CD1c-positive myeloid dendritic cell (primary cell): ENCODE measurements around the gene MMP8.
"Not testable (repeated sequence)": the region's sequence is repeated elsewhere in the genome, so short reads cannot be mapped to it uniquely, and the experiment has no call there.

ENCODE experiments used
- DNase-seq: peaks from one replicate; pipeline ENCODE4 v3.0.0-alpha.2; 2016; ENCODE audit errors: extremely low spot score

MMP8 gene, protein sequence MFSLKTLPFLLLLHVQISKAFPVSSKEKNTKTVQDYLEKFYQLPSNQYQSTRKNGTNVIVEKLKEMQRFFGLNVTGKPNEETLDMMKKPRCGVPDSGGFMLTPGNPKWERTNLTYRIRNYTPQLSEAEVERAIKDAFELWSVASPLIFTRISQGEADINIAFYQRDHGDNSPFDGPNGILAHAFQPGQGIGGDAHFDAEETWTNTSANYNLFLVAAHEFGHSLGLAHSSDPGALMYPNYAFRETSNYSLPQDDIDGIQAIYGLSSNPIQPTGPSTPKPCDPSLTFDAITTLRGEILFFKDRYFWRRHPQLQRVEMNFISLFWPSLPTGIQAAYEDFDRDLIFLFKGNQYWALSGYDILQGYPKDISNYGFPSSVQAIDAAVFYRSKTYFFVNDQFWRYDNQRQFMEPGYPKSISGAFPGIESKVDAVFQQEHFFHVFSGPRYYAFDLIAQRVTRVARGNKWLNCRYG

DNA sequence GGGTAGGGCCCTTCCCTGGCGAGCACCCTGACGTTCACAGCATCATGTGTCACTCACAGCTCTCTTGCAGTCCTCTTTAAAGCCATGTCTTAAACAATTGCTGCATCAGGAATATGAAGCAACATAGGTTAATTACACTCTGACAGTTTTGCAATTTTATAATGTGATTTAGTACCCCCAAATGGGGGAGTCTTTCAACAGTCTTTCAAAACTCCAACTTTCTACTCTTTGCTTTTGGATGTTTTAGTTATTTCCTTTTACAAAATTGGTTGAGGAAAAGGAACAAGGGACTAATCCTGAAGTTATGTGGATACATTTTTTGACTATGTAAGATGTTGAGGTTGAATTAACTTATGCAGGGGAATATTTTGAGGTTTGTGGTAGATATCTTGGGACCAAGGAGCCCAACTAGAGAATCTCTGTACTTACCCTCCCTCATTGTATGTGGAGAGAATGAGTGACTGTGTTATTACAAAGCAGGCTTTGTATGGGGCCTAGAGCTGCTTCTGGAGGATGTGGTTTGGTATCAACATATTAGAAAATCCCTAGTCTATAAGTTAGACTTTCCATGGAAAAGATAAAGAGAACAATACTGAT lies at the start of gene MMP8:
Gene MMP8, minus strand, starts transcription at position 51 of the 597 bp plus-strand sequence. CDS start 99 bp downstream, outside the sequence.
- no peak for DNase-seq

DNA sequence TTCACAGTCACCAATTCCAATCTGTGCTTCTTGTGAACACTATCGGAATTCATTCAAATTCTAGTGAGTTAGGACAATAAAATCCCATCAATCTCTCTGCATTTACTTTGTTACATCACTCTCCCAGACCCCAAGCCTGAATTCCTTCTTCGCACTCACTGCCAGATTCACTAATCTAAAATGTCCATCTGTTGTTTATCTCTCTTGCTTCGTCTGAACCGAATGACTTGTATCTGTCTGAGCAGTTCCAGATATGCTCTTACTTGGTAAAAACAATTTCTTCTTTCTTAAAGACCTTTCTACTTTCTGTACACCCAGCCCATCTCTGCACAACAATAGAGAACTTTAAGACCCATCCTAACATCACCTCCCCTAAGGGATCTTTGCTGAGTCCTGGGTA lies 48.6 kb upstream of the MMP8 start:
- no peak for DNase-seq

DNA sequence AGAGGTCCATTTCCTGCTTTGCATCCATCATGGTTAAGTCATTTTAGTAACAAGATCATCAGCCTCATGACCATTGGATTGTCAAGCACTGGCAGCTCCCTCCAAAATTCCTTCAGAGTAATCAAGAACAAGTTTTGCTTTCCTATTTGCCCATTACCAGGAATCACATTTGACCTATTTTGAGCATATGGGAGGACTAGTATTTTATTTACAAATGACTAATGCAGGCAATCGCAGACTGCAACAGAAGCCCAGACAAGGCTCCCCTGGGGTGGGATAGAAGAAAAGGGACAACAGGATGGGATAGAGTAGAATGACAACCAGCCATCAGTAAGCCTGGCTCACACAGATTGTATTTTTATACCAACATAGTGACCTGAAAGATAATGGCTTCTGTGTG lies 46.6 kb upstream of the MMP8 start:
- DNase-seq = no peak

DNA sequence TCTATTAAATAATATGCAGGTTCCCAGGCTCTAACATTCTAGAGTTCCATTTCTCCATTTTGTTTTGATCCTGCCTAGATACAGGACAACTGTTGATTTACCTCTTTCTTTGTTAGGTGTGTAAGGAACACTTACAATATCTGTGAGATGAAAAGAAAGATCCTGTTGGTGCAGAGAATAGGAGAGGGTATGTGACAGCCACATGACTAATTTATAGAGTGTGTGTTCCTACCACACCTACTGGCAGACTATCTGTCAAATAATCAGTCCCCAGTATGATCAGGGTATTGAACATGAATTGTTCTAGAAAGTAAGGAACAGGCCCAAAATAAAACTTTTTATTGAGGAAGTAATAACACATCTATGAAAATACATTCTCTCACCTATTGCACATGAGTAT lies 45.4 kb upstream of the MMP8 start:
- DNase-seq = no peak

DNA sequence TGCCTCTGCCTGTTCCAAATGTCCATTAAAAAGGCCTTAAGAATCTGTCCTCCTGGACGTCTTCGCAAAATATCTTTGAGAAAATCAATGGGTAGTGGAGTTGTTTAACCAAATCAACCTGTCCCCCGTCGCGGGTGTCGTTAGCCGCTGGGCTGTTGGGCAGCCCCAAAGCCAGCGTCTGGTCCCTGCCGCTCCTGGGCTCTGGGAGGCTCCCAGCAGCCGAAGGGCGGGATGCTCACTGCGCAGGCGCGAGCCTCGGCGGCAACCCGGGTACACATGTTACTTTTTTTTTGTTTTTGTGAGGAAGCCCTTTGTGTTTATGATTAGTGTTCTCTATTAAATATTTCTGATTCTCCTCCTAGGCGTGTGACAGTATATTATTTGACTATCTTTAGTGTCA lies 43.0 kb upstream of the MMP8 start:
- no peak for DNase-seq

DNA sequence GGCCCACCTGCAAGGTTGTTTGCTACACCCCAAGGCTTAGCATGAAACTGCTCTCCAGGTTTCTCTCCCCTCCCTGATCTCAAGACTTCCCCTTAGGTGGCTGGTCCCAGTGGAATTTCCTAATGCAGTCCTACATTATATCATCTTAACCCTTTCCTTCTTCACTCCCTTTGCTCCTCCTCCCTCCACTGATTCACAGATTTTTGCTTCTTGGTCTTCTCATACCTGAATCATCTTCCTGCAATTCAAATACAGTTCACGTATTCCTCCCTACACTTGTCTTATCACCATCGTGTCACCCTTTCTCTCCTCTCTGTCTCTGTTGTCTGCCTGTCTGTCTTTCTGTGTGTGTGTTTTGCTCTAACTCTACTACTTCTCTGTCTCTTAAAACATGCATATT lies 38.7 kb upstream of the MMP8 start:
- no peak for DNase-seq

DNA sequence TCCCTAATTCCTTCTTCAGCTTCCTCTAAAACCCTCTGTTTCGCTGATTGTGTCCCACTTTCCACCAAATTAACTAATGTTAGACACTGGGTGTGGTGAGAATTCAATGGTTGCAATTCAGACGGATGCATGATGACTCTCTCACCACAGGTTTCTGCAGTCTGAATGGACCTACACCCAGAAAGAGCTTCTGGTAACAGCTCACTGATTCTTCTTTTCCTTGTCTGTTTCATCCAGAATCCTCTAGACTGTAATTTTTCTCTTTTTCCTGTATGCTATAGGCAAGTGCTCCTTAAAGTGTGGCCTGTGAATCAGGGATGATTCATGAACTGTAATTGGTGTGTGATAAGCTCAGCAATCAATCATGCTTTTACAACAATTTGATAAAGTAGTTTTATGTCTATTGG lies 37.6 kb upstream of the MMP8 start:
- peak; percentile 56 for DNase-seq

DNA sequence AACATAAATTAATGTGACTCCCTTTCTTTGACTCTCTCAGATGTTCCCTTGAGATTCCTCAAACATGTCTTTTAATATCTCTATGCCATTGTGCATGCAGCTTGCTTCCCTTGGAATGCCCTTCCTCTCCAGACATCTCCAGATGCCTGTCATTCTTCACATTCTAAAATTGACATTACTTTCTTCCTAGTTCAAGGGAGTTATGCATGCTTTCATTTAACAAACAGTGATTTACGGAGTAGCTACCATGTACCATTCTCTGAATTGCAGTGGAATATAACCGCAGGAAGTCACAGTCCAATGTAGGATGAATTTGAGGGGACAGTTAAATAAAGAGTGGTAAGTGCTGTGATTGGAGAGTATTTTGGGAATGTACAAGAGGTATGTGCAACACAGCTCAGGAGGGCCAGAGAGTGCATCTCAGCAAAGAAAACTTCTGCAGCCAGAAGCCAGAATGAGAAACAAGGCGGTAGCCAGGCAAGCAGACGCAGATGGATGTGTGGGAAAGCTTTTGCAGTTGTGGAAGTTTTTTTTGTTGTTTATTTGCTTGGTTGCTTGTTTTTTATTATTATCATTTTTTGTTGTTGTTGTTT lies 37.0 kb upstream of the MMP8 start:
- DNase-seq = no peak

DNA sequence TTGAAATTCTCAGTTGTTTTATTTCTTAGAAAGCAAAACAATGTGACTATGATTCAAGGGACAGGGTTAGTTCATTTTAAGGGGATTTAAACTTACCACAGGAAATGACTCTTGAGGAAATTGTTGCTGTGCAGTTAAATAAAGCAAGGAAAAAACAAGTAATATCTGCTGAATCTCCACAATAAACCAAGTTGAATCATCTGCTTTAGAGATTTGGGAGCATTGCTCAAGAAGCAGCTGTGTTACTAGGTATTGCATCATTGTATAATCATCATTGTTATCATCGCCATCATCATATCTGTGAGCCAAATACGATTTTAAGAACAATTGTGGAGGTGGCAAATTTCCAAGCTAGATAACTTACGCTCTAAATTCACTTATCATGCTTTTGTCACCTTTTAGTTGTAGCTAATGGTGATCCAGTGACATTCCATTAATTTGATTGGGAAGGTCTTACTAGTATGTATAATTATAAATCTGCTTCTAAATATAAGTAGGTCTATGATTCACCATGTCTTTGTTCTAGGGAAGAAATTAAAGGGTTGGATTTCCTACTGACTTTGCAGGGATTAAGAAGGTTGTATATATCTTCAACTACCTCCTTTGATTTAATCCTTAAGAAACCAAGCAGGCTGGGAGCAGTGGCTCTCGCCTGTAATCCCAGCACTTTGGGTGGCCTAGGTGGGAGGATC lies 35.7 kb upstream of the MMP8 start:
- peak; percentile 81 for DNase-seq

DNA sequence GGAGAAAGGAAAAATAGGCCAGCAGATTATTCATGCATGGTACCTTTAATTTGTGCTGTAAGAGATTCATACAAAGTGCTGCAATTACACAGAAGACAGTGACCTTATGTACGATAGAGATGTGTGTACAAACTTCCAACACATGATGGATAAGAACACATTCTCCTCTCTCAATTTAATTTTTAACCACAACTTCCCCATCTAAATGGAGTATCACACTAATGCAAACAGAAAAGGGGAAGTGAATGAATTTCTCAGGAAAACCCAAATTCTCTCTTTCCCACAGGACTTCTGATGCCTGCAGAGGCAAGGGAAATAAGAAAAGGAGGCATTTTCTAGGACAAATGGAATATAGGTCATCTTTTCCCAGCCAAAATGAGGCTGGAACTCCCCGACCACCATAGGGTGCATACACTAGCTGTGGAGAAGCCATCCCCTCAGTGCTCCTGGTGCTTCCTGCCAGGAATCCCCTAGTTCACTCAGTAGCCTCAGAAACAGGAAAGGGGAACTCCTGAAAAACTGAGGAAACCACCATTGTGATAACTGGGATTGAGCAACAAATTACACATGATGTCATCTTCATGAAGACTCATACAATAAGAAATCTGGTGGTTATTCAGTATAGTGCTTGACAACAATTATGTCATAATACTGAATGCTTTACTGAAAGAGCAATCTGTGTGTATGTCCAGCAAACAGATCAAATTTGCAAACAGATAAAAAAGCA lies 33.2 kb upstream of the MMP8 start:
- peak; percentile 91 for DNase-seq

DNA sequence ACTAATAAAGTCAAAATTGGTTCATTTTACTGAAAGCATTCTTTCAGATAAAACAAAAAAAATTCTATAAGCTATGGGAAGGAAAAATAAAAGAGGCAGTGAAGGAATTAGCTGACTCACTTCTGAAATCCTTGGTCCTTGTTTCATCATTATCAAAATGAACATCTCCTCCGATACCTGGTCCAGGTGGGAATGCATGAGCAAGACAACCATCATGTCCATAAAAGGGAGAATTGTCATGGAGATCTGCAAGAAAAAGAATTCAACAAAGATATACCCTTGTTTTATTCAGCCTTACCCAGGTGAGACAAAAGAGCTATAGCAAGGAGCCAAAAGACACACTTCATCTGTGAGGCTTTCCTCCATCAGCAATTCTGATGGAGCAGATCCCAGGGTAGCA lies 28.5 kb upstream of the MMP8 start:
- DNase-seq = no peak

DNA sequence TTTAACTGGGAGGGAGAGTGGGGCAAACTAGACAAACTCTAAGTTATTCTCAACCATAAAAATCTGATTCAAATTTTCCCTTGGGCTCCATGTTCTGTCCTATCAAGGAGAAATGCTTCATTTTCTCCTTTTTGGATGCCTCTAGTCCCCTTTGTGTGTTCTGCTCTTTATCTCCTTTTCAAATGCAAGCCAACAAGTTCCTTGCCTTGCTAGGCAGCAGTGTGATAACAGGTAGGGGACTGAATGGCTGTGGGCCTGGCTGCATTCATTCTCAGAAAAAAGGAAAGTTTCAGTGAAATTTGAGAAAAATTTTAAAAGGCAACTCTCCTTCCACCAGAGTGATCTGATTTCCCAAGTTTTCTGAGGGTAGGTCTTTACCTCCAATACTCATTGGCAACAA lies 26.9 kb upstream of the MMP8 start:
- DNase-seq = no peak

DNA sequence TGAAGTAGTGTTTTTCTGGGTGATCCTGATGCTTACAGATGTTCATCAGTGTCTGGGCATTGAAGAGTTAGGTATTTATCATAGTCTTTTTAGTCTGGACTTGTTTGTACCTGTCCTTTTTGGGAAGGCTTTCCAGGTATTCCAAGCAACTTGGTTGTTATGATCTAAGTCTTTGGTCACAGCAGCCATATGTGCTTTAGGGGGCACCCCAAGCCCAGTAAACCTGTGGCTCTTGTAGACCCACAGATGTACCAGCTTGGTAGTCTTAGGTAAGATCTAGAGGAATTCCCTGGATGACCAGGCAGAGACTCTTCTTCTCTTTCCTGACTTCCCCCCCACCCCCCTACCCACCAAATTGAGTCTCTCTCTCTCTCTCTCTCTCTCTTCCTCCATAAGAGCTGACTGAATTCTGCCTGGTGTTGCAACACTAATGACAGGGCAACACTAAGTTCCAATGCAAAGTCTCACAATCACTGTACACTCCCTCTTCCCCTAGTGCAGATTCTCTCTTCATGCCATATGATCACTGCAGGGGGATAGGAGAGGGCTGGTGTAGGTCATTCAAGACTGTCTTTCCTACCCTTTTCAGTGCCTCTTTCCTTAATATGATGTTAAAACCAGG lies 24.5 kb upstream of the MMP8 start:
- DNase-seq = no peak

DNA sequence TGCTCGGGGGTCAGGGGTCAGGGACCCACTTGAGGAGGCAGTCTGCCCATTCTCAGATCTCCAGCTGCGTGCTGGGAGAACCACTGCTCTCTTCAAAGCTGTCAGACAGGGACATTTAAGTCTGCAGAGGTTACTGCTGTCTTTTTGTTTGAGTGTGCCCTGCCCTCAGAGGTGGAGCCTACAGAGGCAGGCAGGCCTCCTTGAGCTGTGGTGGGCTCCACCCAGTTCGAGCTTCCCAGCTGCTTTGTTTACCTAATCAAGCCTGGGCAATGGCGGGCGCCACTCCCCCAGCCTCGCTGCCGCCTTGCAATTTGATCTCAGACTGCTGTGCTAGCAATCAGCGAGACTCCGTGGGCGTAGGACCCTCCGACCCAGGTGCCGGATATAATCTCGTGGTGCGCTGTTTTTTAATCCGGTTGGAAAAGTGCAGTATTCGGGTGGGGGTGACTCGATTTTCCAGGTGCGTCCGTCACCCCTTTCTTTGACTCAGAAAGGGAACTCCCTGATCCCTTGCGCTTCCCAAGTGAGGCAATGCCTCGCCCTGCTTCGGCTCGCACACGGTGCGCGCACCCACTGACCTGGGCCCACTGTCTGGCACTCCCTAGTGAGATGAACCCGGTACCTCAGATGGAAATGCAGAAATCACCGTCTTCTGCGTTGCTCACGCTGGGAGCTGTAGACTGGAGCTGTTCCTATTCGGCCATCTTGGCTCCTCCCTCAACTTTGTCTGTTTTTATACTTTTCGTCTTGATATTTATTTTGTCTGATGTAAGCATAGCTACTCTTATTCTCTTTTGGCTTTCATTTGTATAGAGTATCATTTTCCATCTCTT lies 22.2 kb upstream of the MMP8 start:
- DNase-seq = not testable (repeated sequence)

DNA sequence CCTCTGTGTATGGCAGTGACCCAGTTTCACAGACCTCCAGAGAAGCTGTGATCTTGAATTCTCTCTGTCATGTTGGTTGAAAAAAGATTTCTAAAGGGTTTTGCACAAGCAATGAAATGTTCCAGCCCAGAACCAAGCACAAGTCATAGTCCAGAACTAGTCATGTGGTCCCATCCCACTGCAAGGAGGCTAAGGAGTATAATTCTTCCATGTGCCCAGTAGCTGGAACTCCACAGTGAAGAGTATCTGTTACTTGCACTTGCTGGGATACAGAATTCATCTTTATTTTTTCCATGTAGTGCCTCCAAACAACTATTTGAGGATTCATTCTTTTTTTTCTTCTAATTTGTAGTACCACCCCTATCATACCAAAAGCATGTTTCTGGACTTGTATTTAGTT lies 9.9 kb upstream of the MMP8 start:
- no peak for DNase-seq

DNA sequence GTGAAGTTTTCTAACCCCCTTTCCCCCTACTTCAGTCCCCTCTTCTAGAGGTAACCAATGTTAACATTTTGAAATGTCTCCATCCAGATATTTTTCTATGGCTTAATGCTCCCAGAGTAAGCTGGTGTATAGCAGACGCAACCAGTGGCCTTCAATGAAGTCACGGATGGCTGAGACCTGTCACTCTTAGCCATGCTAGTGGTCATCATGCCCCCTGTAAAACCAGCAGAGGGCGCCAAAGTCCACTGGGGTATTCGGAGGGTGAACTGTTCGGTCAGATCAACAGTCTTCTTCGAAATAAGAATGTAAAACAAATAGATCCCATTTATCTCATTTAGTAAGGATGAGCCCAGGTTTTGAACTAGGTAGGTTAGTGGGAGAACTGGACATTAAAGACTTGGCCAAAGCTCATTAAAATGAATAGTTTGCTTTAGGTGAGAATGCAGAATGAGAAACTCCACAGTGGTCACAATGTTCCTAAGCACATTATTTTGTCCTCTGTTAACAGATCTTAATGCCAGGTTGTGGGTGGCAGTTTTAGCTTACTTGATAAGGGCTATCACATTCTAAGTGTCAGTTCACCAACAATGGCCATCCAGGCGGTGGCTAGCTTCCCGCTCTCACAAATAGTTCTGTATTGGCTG lies 8.6 kb upstream of the MMP8 start:
- peak; percentile 69 for DNase-seq

DNA sequence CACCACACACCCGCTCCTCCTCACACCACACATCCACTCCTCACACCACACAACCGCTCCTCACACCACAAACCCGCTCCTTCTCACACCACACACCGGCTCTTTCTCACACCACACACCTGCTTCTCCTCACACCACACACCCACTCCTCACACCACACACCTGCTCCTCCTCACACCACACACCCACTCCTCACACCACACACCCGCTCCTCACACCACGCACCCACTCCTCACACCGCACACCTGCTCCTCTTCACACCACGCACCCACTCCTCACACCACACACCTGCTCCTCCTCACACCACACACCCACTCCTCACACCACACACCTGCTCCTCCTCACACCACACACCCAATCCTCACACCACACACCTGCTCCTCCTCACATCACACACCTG lies 6.2 kb upstream of the MMP8 start:
- not testable (repeated sequence) for DNase-seq

DNA sequence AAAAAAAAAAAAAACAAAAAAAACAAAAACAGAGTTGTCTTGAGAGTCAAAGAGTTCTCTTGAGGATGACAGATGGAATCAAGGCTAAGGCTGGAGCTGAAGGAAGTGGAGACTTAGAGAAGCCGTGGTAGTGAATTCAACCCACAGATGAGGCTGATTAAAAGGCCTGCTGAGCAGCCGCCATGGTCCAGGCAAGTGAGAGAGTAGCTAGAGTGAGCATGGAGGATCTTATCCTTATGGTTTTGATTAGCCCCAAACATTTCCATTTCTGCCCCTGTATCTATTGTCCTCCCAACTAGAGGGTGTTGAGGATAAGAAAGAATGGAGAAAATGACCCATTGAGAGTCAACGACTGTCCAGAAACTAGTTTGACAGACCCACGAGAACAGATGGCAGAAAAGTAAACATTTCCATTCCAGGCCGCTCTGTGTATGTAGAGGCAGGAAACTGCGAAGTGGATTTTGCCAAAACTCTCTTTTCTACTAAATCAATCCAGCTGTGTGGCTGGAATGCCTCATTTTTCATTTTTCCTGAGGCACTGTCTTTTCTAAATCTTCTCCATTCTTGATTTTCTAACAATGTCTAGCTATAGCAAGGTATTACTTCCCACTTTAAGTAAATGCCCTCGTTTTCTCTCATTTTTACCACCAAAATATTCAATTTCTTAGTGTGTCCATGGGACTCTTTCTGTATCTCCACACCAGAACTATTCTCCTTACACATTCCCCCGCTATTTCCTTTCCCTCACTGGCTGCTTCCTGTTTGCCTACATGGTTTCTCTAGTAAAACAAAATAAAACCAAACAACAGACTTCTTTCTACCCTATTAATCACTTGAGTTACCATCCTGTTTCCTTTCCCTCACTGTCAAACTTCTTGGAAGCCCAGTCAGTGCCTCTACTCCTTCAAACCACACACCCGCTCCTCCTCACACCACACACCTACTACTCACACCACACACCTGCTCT lies 5.4 kb upstream of the MMP8 start:
- DNase-seq = no peak

DNA sequence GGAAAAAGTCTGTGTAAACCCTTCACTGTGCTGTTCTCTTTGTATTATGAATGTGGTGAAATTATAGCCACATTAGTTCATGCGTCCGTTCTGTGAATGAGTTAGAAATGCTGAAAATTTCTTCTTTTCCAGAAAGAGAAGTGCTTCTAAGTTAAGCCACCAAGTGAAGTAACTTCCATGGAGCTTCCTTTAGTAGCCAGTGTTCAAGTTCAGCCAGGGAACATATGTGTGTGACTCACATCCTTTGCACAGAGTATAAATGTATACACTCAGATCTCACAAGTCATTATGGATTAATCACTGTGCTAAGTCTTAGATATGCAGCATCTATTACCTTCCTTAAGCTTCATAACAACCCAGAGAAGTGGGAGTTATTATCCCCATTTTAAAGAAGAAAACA lies 3.1 kb upstream of the MMP8 start:
- DNase-seq = peak; percentile 72
